WTC11 (cell line): ENCODE results near the gene CEMIP. TPM values are rescaled to one million over a fixed set of nuclear protein-coding genes. Genes with fewer than 3 reads are reported as not detected.

ENCODE experiments used
- ATAC-seq: fragments of 200-7000 bp; cut with Tn5 transposase; 2 replicates; pipeline ENCODE4 v1.10.0; 2021; ENCODE audit warnings: mild to moderate bottlenecking, moderate library complexity
- CTCF ChIA-PET: fragments of 300-600 bp; sonication (Branson Sonifier 250); formaldehyde crosslinking; loops from one replicate; lab custom pipeline; 2021; ENCODE audit warnings: antibody characterized with exemption; lab: Charles Lee
- POLR2A ChIA-PET: fragments of 350-600 bp; sonication (Branson Sonifier 250); formaldehyde crosslinking; loops from one replicate; lab custom pipeline; 2021; ENCODE audit warnings: antibody characterized with exemption; lab: Charles Lee
- DNase-seq: peaks from one replicate; pipeline ENCODE4 v3.0.0; 2021; ENCODE audit warnings: low spot score
- H3K27ac Mint-ChIP-seq: 2 replicates; pipeline ENCODE4 v1.8.0; 2021; ENCODE audit warnings: mixed read lengths
- H3K27me3 Mint-ChIP-seq: 2 replicates; pipeline ENCODE4 v1.8.0; 2021; ENCODE audit warnings: low read depth, mild to moderate bottlenecking, moderate library complexity, mixed read lengths
- H3K36me3 Mint-ChIP-seq: 2 replicates; pipeline ENCODE4 v1.8.0; 2021; ENCODE audit warnings: mixed read lengths
- H3K4me1 Mint-ChIP-seq: 2 replicates; pipeline ENCODE4 v1.8.0; 2022; ENCODE audit warnings: mixed read lengths
- H3K4me3 Mint-ChIP-seq: 2 replicates; pipeline ENCODE4 v1.8.0; 2021; ENCODE audit warnings: mild to moderate bottlenecking, moderate library complexity, mixed read lengths
- H3K9me3 Mint-ChIP-seq: 2 replicates; pipeline ENCODE4 v1.8.0; 2021; ENCODE audit warnings: mixed read lengths
- ARID4B ChIP-seq: sonication (generic); formaldehyde crosslinking; IDR thresholded peaks from 2 replicates; pipeline ENCODE4 v1.8.0; 2023; ENCODE audit warnings: missing genetic modification reagents, mild to moderate bottlenecking, borderline replicate concordance
- ELF4 ChIP-seq: sonication (generic); formaldehyde crosslinking; IDR thresholded peaks from 2 replicates; pipeline ENCODE4 v1.8.1; 2022; ENCODE audit warnings: low read depth, mild to moderate bottlenecking, moderate library complexity, missing genetic modification reagents
- ESRRA ChIP-seq: sonication (generic); formaldehyde crosslinking; IDR thresholded peaks from 2 replicates; pipeline ENCODE4 v1.8.1; 2022; ENCODE audit warnings: mild to moderate bottlenecking, missing genetic modification reagents, borderline replicate concordance
- ETV6 ChIP-seq: sonication (generic); formaldehyde crosslinking; IDR thresholded peaks from 2 replicates; pipeline ENCODE4 v1.8.1; 2022; ENCODE audit warnings: mild to moderate bottlenecking, missing genetic modification reagents
- NFYB ChIP-seq: sonication (generic); formaldehyde crosslinking; conservative IDR thresholded peaks from 2 replicates; pipeline ENCODE4 v1.8.0; 2022; ENCODE audit warnings: low read depth, missing genetic modification reagents
- NR3C1 ChIP-seq: sonication (generic); formaldehyde crosslinking; conservative IDR thresholded peaks from 2 replicates; pipeline ENCODE4 v1.8.1; 2023; ENCODE audit warnings: low read depth, mild to moderate bottlenecking, missing genetic modification reagents
- TEAD1 ChIP-seq: sonication (generic); formaldehyde crosslinking; IDR thresholded peaks from 2 replicates; pipeline ENCODE4 v1.8.0; 2022; ENCODE audit warnings: mild to moderate bottlenecking, missing genetic modification reagents
- TP53 ChIP-seq: sonication (generic); formaldehyde crosslinking; IDR thresholded peaks from 2 replicates; pipeline ENCODE4 v1.8.1; 2023; ENCODE audit warnings: mild to moderate bottlenecking, missing genetic modification reagents
- ZBTB43 ChIP-seq: sonication (generic); formaldehyde crosslinking; IDR thresholded peaks from 2 replicates; pipeline ENCODE4 v1.8.1; 2023; ENCODE audit warnings: mild to moderate bottlenecking, missing genetic modification reagents
- ZNF121 ChIP-seq: sonication (generic); formaldehyde crosslinking; IDR thresholded peaks from 2 replicates; pipeline ENCODE4 v1.8.0; 2023; ENCODE audit warnings: missing genetic modification reagents
- total RNA-seq: library from RNA; stranded (reverse); gene quantifications from 3 replicates; pipeline ENCODE4 v1.2.3, GENCODE V29; 2021
- TF ChIP-seq, protein P1 (sequence below): fragments of 250-450 bp; sonication (Bioruptor Pico); IDR thresholded peaks from 2 replicates; pipeline ENCODE4 v1.9.0; 2021; ENCODE audit warnings: mild to moderate bottlenecking
- TF ChIP-seq, protein P2 (sequence below): sonication (generic); formaldehyde crosslinking; IDR thresholded peaks from 2 replicates; pipeline ENCODE4 v1.8.1; 2023; ENCODE audit warnings: mild to moderate bottlenecking, moderate library complexity, missing genetic modification reagents
- TF ChIP-seq, protein P3 (sequence below): sonication (generic); formaldehyde crosslinking; IDR thresholded peaks from 2 replicates; pipeline ENCODE4 v1.8.0; 2022; ENCODE audit warnings: missing genetic modification reagents
- TF ChIP-seq, protein P4 (sequence below): sonication (generic); formaldehyde crosslinking; IDR thresholded peaks from 2 replicates; pipeline ENCODE4 v1.8.1; 2022; ENCODE audit warnings: missing genetic modification reagents, borderline replicate concordance
- TF ChIP-seq, protein P5 (sequence below): fragments of 250-450 bp; sonication (Bioruptor Pico); IDR thresholded peaks from 2 replicates; pipeline ENCODE4 v1.8.0; 2021; ENCODE audit warnings: mild to moderate bottlenecking

CEMIP gene
- total RNA-seq, 1 experiment from 2014 or later = 0.87 TPM

GRCh38 chr15:80744826-80745225 is 34.3 kb upstream of the CEMIP start:
- peaks cover 3% of the 10 kb centered on the region; the same call in 1 of the 2 replicates for H3K36me3 Mint-ChIP-seq
- H3K9me3 Mint-ChIP-seq = peaks cover 9% of the 10 kb centered on the region
- CTCF ChIA-PET = interaction anchor here (1.2 kb wide), 1 partner anchor 31 kb away, joined by 5 read pairs; no protein-coding TSS in a partner anchor
- no peak for TF ChIP-seq ZBTB43 (CRISPR knock-in tag)
- no peak for TF ChIP-seq ELF4 (CRISPR knock-in tag)
- no peak for TF ChIP-seq ESRRA (CRISPR knock-in tag)
- TF ChIP-seq ETV6 = no peak
- TF ChIP-seq ARID4B = no peak
- TF ChIP-seq, protein P1, sequence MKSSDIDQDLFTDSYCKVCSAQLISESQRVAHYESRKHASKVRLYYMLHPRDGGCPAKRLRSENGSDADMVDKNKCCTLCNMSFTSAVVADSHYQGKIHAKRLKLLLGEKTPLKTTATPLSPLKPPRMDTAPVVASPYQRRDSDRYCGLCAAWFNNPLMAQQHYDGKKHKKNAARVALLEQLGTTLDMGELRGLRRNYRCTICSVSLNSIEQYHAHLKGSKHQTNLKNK (CRISPR knock-in tag) = no peak
- TF ChIP-seq TP53 (CRISPR knock-in tag) = no peak
- TF ChIP-seq, protein P2, sequence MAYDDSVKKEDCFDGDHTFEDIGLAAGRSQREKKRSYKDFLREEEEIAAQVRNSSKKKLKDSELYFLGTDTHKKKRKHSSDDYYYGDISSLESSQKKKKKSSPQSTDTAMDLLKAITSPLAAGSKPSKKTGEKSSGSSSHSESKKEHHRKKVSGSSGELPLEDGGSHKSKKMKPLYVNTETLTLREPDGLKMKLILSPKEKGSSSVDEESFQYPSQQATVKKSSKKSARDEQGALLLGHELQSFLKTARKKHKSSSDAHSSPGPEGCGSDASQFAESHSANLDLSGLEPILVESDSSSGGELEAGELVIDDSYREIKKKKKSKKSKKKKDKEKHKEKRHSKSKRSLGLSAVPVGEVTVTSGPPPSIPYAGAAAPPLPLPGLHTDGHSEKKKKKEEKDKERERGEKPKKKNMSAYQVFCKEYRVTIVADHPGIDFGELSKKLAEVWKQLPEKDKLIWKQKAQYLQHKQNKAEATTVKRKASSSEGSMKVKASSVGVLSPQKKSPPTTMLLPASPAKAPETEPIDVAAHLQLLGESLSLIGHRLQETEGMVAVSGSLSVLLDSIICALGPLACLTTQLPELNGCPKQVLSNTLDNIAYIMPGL (CRISPR knock-in tag) = no peak
- TF ChIP-seq, protein P3, sequence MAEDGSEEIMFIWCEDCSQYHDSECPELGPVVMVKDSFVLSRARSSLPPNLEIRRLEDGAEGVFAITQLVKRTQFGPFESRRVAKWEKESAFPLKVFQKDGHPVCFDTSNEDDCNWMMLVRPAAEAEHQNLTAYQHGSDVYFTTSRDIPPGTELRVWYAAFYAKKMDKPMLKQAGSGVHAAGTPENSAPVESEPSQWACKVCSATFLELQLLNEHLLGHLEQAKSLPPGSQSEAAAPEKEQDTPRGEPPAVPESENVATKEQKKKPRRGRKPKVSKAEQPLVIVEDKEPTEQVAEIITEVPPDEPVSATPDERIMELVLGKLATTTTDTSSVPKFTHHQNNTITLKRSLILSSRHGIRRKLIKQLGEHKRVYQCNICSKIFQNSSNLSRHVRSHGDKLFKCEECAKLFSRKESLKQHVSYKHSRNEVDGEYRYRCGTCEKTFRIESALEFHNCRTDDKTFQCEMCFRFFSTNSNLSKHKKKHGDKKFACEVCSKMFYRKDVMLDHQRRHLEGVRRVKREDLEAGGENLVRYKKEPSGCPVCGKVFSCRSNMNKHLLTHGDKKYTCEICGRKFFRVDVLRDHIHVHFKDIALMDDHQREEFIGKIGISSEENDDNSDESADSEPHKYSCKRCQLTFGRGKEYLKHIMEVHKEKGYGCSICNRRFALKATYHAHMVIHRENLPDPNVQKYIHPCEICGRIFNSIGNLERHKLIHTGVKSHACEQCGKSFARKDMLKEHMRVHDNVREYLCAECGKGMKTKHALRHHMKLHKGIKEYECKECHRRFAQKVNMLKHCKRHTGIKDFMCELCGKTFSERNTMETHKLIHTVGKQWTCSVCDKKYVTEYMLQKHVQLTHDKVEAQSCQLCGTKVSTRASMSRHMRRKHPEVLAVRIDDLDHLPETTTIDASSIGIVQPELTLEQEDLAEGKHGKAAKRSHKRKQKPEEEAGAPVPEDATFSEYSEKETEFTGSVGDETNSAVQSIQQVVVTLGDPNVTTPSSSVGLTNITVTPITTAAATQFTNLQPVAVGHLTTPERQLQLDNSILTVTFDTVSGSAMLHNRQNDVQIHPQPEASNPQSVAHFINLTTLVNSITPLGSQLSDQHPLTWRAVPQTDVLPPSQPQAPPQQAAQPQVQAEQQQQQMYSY (CRISPR knock-in tag) = no peak
- TF ChIP-seq NR3C1 (CRISPR knock-in tag) = no peak
- TF ChIP-seq NFYB = no peak
- no peak for TF ChIP-seq TEAD1 (CRISPR knock-in tag)
- TF ChIP-seq, protein P4, sequence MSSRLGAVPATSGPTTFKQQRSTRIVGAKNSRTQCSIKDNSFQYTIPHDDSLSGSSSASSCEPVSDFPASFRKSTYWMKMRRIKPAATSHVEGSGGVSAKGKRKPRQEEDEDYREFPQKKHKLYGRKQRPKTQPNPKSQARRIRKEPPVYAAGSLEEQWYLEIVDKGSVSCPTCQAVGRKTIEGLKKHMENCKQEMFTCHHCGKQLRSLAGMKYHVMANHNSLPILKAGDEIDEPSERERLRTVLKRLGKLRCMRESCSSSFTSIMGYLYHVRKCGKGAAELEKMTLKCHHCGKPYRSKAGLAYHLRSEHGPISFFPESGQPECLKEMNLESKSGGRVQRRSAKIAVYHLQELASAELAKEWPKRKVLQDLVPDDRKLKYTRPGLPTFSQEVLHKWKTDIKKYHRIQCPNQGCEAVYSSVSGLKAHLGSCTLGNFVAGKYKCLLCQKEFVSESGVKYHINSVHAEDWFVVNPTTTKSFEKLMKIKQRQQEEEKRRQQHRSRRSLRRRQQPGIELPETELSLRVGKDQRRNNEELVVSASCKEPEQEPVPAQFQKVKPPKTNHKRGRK = no peak
- TF ChIP-seq, protein P5, sequence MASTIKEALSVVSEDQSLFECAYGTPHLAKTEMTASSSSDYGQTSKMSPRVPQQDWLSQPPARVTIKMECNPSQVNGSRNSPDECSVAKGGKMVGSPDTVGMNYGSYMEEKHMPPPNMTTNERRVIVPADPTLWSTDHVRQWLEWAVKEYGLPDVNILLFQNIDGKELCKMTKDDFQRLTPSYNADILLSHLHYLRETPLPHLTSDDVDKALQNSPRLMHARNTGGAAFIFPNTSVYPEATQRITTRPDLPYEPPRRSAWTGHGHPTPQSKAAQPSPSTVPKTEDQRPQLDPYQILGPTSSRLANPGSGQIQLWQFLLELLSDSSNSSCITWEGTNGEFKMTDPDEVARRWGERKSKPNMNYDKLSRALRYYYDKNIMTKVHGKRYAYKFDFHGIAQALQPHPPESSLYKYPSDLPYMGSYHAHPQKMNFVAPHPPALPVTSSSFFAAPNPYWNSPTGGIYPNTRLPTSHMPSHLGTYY = no peak
- TF ChIP-seq ZNF121 (CRISPR knock-in tag) = no peak
- no peak for DNase-seq
- POLR2A ChIA-PET = no interaction called here
- H3K27me3 Mint-ChIP-seq = no peaks in the 10 kb centered on the region
- H3K4me3 Mint-ChIP-seq = no peak overlapping the region
- peaks cover 44% of the 10 kb centered on the region for H3K4me1 Mint-ChIP-seq
- no peak for ATAC-seq
- H3K27ac Mint-ChIP-seq = peak overlapping the region; percentile 60
